CD4-positive, alpha-beta T cell (primary cell): ENCODE measurements around the gene POLA1. TPM values are rescaled to one million over a fixed set of nuclear protein-coding genes. Genes with fewer than 3 reads are reported as not detected.

Experiments
- ATAC-seq: fragments of 200-7000 bp; cut with Tn5 transposase; one replicate; pipeline ENCODE4 v1.10.0; 2022; ENCODE audit warnings: mild to moderate bottlenecking; ENCODE audit not compliant: poor library complexity
- CTCF ChIA-PET: fragments of 350-600 bp; sonication (Branson Sonifier 250); formaldehyde crosslinking; loops from one replicate; lab custom pipeline; 2021; ENCODE audit warnings: antibody characterized with exemption, inconsistent platforms; lab: Charles Lee
- POLR2A ChIA-PET: fragments of 350-600 bp; sonication (Branson Sonifier 250); formaldehyde crosslinking; loops from one replicate; lab custom pipeline; 2021; ENCODE audit warnings: antibody characterized with exemption, inconsistent platforms; lab: Charles Lee
- DNase-seq, 14 experiments: peaks; one replicate each; pipeline ENCODE4 v3.0.0-alpha.2; 2013 to 2020; ENCODE audit warnings: mixed read lengths in 2 of 14
- H3K27ac ChIP-seq, 2 donors: one replicate each; pipeline versions ENCODE4 v1.5.1 to v1.7.0; 2013; ENCODE audit warnings: low read length in 2 of 2, low read depth in 1 of 2, mild to moderate bottlenecking in 1 of 2
- H3K27me3 ChIP-seq, 2 experiments: 1 replicate in 1 of 2; 2 replicates in 1 of 2; pipeline versions ENCODE4 v1.6.1 to v1.7.0; 2013; ENCODE audit warnings: low read length in 2 of 2, control low read depth in 1 of 2, mild to moderate bottlenecking in 1 of 2, moderate library complexity in 1 of 2; ENCODE audit not compliant: insufficient read depth in 2 of 2, control insufficient read depth in 1 of 2
- H3K36me3 ChIP-seq: one replicate; pipeline ENCODE4 v1.6.1; 2013; ENCODE audit warnings: low read length, control low read depth; ENCODE audit not compliant: insufficient read depth
- H3K4me1 ChIP-seq: one replicate; pipeline ENCODE4 v1.6.1; 2013; ENCODE audit warnings: low read length, control low read depth; ENCODE audit not compliant: insufficient read depth
- H3K4me3 ChIP-seq: one replicate; pipeline ENCODE4 v1.5.1; 2013; ENCODE audit warnings: mild to moderate bottlenecking, low read length, moderate library complexity
- H3K9me3 ChIP-seq, 2 experiments: 1 replicate in 1 of 2; 2 replicates in 1 of 2; pipeline versions ENCODE4 v1.6.1 to v1.7.0; 2013; ENCODE audit warnings: low read length in 2 of 2, mild to moderate bottlenecking in 2 of 2, control low read depth in 1 of 2, moderate library complexity in 1 of 2; ENCODE audit not compliant: control insufficient read depth in 1 of 2, insufficient read depth in 1 of 2
- H3K27ac Mint-ChIP-seq: one replicate; pipeline ENCODE4 v1.8.0; 2020; ENCODE audit warnings: mixed read lengths
- H3K27me3 Mint-ChIP-seq: one replicate; pipeline ENCODE4 v1.8.0; 2021; ENCODE audit warnings: mixed read lengths
- H3K36me3 Mint-ChIP-seq: one replicate; pipeline ENCODE4 v1.8.0; 2021; ENCODE audit warnings: low read depth, mixed read lengths
- H3K4me1 Mint-ChIP-seq: one replicate; pipeline ENCODE4 v1.8.0; 2021; ENCODE audit warnings: low read depth, mixed read lengths
- H3K4me3 Mint-ChIP-seq: one replicate; pipeline ENCODE4 v1.8.0; 2020; ENCODE audit warnings: mild to moderate bottlenecking, mixed read lengths
- H3K9me3 Mint-ChIP-seq: one replicate; pipeline ENCODE4 v1.8.0; 2020; ENCODE audit warnings: mixed read lengths
- intact Hi-C, 2 experiments: fragments of 100-400 bp; cut with DNase I in 1 of 2; cut with micrococcal nuclease in 1 of 2; formaldehyde crosslinking; loops; one replicate each; pipeline versions ENCODE4 v1.15.1 to v1.9.0; 2023 to 2025; cut with DNase I, micrococcal nuclease
- total RNA-seq, 174 experiments: library from RNA in 2 of 174; stranded (reverse) in 2 of 174; gene quantifications; one replicate each; pipeline ENCODE4 v1.2.3 and lab custom pipeline; 2021 to 2026
- TF ChIP-seq, protein P1 (sequence below): fragments of 200-600 bp; IDR thresholded peaks from one replicate; pipeline ENCODE4 v1.8.0; 2022; ENCODE audit warnings: antibody characterized with exemption, mild to moderate bottlenecking

The POLA1 gene
- total RNA-seq, 2 experiments from 2014 or later: 4.7 TPM

DNA sequence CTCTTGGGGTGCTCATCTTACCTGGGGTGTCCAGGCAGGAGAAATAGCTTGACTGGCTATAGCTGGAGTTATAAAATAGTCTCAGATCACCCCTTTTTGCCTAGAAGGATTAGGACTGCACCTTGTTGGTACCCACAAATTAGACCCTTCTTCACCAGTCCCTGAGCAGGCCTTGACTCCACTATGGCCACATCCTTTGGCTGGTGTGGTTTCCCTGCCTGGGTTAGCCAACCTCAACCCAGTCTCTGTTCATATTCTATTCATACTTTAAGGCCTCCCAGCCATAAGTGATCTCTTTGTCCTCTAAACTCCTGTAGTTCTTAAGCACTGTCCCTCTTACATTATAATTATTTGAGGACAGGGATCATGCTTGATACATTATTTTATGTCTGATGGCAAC, 252.7 kb downstream of the POLA1 start:
- Histone ChIP-seq H3K4me3 (no peak overlapping the region), H3K9me3 (no peaks in the 10 kb centered on the region), H3K36me3 (no peaks in the 10 kb centered on the region), H3K27ac (no peak overlapping the region), H3K4me1 (no peaks in the 10 kb centered on the region), H3K27me3 (no peaks in the 10 kb centered on the region)
- Mint-ChIP-seq H3K27me3 (no peaks in the 10 kb centered on the region), H3K36me3 (no peaks in the 10 kb centered on the region), H3K4me3 (no peak overlapping the region), H3K27ac (no peak overlapping the region), H3K9me3 (no peaks in the 10 kb centered on the region), H3K4me1 (no peaks in the 10 kb centered on the region)
- ATAC-seq (no peak), DNase-seq (no peak)
- intact Hi-C loops: no loop called here
- CTCF ChIA-PET: no interaction called here
- POLR2A ChIA-PET: no interaction called here
- TF ChIP-seq, protein P1, sequence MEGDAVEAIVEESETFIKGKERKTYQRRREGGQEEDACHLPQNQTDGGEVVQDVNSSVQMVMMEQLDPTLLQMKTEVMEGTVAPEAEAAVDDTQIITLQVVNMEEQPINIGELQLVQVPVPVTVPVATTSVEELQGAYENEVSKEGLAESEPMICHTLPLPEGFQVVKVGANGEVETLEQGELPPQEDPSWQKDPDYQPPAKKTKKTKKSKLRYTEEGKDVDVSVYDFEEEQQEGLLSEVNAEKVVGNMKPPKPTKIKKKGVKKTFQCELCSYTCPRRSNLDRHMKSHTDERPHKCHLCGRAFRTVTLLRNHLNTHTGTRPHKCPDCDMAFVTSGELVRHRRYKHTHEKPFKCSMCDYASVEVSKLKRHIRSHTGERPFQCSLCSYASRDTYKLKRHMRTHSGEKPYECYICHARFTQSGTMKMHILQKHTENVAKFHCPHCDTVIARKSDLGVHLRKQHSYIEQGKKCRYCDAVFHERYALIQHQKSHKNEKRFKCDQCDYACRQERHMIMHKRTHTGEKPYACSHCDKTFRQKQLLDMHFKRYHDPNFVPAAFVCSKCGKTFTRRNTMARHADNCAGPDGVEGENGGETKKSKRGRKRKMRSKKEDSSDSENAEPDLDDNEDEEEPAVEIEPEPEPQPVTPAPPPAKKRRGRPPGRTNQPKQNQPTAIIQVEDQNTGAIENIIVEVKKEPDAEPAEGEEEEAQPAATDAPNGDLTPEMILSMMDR: no peak

DNA sequence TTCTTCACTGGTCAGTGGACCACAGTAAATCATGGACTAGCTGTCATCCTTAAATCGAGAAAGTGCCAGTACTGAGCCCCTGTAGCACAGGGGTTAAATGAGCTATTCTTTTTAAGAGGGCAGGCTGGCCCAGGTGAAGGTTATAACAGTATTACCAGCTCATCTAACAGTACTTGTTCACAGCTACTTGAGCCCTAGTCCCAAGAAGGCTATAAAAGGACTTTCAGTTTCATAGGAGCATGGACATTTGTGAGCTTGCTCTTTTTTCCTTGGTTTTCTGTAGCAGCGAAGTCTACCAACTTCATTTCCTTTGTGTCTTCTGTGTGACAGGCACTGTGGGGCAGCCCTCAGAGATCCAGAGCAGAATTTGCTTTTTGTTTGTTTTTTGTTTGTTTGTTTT, 261.0 kb downstream of the POLA1 start:
- no peaks in the 10 kb centered on the region for H3K9me3 Mint-ChIP-seq
- Histone ChIP-seq H3K4me1 (no peaks in the 10 kb centered on the region), H3K27me3 (no peaks in the 10 kb centered on the region), H3K36me3 (no peaks in the 10 kb centered on the region), H3K9me3 (no peaks in the 10 kb centered on the region), H3K4me3 (no peak overlapping the region), H3K27ac (no peak overlapping the region)
- no peaks in the 10 kb centered on the region for H3K4me1 Mint-ChIP-seq
- H3K27me3 Mint-ChIP-seq: no peaks in the 10 kb centered on the region
- intact Hi-C loops: no loop called here
- no peaks in the 10 kb centered on the region for H3K36me3 Mint-ChIP-seq
- POLR2A ChIA-PET: no interaction called here
- DNase-seq (no peak), ATAC-seq (no peak)
- no peak overlapping the region for H3K27ac Mint-ChIP-seq
- H3K4me3 Mint-ChIP-seq: no peak overlapping the region
- TF ChIP-seq, protein P1: no peak
- CTCF ChIA-PET: interaction anchor here (0.6 kb wide), 1 partner anchor 132 kb away, joined by 4 read pairs; no protein-coding TSS in a partner anchor

GRCh38 chrX:24955372-24955930, 261.7 kb downstream of the POLA1 start:
- ChIA-PET POLR2A (no interaction called here), CTCF (no interaction called here)
- Mint-ChIP-seq H3K4me1 (no peaks in the 10 kb centered on the region), H3K27me3 (no peaks in the 10 kb centered on the region), H3K4me3 (no peak overlapping the region), H3K36me3 (no peaks in the 10 kb centered on the region), H3K9me3 (no peaks in the 10 kb centered on the region), H3K27ac (no peak overlapping the region)
- intact Hi-C loops: no loop called here
- DNase-seq (no peak), ATAC-seq (no peak)
- H3K9me3 ChIP-seq: no peaks in the 10 kb centered on the region
- no peaks in the 10 kb centered on the region for H3K4me1 ChIP-seq
- H3K4me3 ChIP-seq: no peak overlapping the region
- no peak overlapping the region for H3K27ac ChIP-seq
- no peaks in the 10 kb centered on the region for H3K27me3 ChIP-seq
- H3K36me3 ChIP-seq: no peaks in the 10 kb centered on the region
- TF ChIP-seq, protein P1: no peak
